WTC11 (cell line): ENCODE measurements around the gene MUC3A.

Source experiments
- FOXK1 ChIP-seq: sonication (generic); formaldehyde crosslinking; IDR thresholded peaks from 2 replicates; pipeline ENCODE4 v1.8.0; 2022; ENCODE audit warnings: mild to moderate bottlenecking, moderate library complexity, missing genetic modification reagents
- TF ChIP-seq, protein P1 (sequence below): sonication (generic); formaldehyde crosslinking; IDR thresholded peaks from 2 replicates; pipeline ENCODE4 v1.8.0; 2022; ENCODE audit warnings: mild to moderate bottlenecking, missing genetic modification reagents
- TF ChIP-seq, protein P2 (sequence below): sonication (generic); formaldehyde crosslinking; IDR thresholded peaks from 2 replicates; pipeline ENCODE4 v1.8.1; 2023; ENCODE audit warnings: mild to moderate bottlenecking, missing genetic modification reagents, moderate library complexity

DNA sequence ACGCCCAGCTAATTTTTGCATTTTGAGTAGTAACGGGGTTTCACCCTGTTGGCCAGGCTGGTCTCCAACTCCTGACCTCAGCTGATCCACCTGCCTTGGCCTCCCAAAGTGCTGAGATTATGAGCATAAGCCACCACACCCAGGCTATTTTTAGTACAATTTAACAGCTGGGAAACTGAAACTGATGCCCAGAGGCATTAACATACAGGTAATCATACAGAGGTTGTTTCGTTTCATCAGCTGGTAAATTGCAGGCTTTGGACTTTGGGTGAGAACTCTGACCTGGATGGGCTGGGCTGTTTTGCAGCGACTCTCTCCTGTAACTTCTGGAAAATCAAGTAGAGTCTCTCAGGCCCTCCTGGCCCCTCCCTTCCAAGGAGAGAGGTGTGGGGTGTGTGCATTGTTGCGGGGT is 47.4 kb upstream of the MUC3A start:
- TF ChIP-seq FOXK1, result no peak
- TF ChIP-seq, protein P1, sequence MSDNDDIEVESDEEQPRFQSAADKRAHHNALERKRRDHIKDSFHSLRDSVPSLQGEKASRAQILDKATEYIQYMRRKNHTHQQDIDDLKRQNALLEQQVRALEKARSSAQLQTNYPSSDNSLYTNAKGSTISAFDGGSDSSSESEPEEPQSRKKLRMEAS (CRISPR knock-in tag), result no peak
- TF ChIP-seq, protein P2, sequence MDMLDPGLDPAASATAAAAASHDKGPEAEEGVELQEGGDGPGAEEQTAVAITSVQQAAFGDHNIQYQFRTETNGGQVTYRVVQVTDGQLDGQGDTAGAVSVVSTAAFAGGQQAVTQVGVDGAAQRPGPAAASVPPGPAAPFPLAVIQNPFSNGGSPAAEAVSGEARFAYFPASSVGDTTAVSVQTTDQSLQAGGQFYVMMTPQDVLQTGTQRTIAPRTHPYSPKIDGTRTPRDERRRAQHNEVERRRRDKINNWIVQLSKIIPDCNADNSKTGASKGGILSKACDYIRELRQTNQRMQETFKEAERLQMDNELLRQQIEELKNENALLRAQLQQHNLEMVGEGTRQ (CRISPR knock-in tag), result no peak
